PC-3 (cell line): ENCODE measurements around the gene THBS3. TPM values are rescaled to one million over a fixed set of nuclear protein-coding genes. Genes with fewer than 3 reads are reported as not detected.

ENCODE experiments used
- ATAC-seq: fragments of 200-7000 bp; cut with Tn5 transposase; 2 replicates; pipeline ENCODE4 v1.9.1; 2020; ENCODE audit warnings: mild to moderate bottlenecking, moderate library complexity
- BruUV-seq: library from RNA; stranded (reverse); fragments of 400-500 nt; replicated peaks from 2 replicates; lab custom pipeline; 2021; lab: Mats Ljungman, UMichigan
- CTCF ChIA-PET: fragments of 300-600 bp; sonication (Branson Sonifier 250); formaldehyde crosslinking; loops from one replicate; lab custom pipeline; 2022; ENCODE audit warnings: antibody characterized with exemption; lab: Charles Lee
- POLR2A ChIA-PET: fragments of 300-600 bp; sonication (Branson Sonifier 250); formaldehyde crosslinking; loops from one replicate; lab custom pipeline; 2022; ENCODE audit warnings: antibody characterized with exemption; ENCODE audit not compliant: unreplicated experiment; lab: Charles Lee
- DNase-seq: peaks from one replicate; pipeline ENCODE4 v3.0.0-alpha.2; 2015
- H2AFZ ChIP-seq: fragments of 300-600 bp; sonication (generic); 2 replicates; pipeline ENCODE4 v1.6.0; 2016; ENCODE audit warnings: antibody characterized with exemption, low read length
- H3F3A ChIP-seq: fragments of 300-600 bp; sonication (generic); one replicate; pipeline ENCODE4 v1.6.0; 2017; ENCODE audit warnings: antibody characterized with exemption, low read length, control low read depth, mild to moderate bottlenecking; ENCODE audit not compliant: unreplicated experiment
- H3K27ac ChIP-seq: fragments of 300-600 bp; sonication (generic); 2 replicates; pipeline ENCODE4 v1.5.1; 2016; ENCODE audit warnings: mild to moderate bottlenecking, low read length
- H3K27me3 ChIP-seq: fragments of 300-600 bp; sonication (generic); 2 replicates; pipeline ENCODE4 v1.6.1; 2016; ENCODE audit warnings: low read length, mixed read lengths
- H3K36me3 ChIP-seq: fragments of 300-600 bp; sonication (generic); 2 replicates; pipeline ENCODE4 v1.6.1; 2016; ENCODE audit warnings: low read depth, mixed run types, low read length, mixed read lengths
- H3K4me1 ChIP-seq: fragments of 300-600 bp; sonication (generic); 2 replicates; pipeline ENCODE4 v1.5.1; 2016; ENCODE audit warnings: low read length; ENCODE audit not compliant: insufficient read depth
- H3K4me2 ChIP-seq: fragments of 300-600 bp; sonication (generic); 2 replicates; pipeline ENCODE4 v1.6.0; 2016; ENCODE audit warnings: low read length
- H3K4me3 ChIP-seq: fragments of 300-600 bp; sonication (generic); 2 replicates; pipeline ENCODE4 v1.5.1; 2016; ENCODE audit warnings: mild to moderate bottlenecking, low read length, mixed read lengths
- H3K79me2 ChIP-seq: fragments of 300-600 bp; sonication (generic); 2 replicates; pipeline ENCODE4 v1.6.1; 2017; ENCODE audit warnings: low read length, mixed read lengths
- H3K9ac ChIP-seq: fragments of 300-600 bp; sonication (generic); 2 replicates; pipeline ENCODE4 v1.6.0; 2016; ENCODE audit warnings: mild to moderate bottlenecking, low read length
- H3K9me2 ChIP-seq: fragments of 300-600 bp; sonication (generic); replicated peaks from 2 replicates; pipeline ENCODE4 v1.6.1; 2016; ENCODE audit warnings: mixed run types, low read length, mixed read lengths
- H3K9me3 ChIP-seq: fragments of 300-600 bp; sonication (generic); 2 replicates; pipeline ENCODE4 v1.6.1; 2016; ENCODE audit warnings: low read length, mixed read lengths
- H4K20me1 ChIP-seq: fragments of 300-600 bp; sonication (generic); 2 replicates; pipeline ENCODE4 v1.6.1; 2016; ENCODE audit warnings: low read length, mixed read lengths
- EZH2 ChIP-seq: fragments of 300-600 bp; sonication (generic); IDR thresholded peaks from one replicate; pipeline ENCODE4 v1.6.1; 2017; ENCODE audit warnings: antibody characterized with exemption, mild to moderate bottlenecking, low read length; ENCODE audit not compliant: unreplicated experiment
- EZH2phosphoT487 ChIP-seq: fragments of 300-600 bp; sonication (generic); IDR thresholded peaks from 2 replicates; pipeline ENCODE4 v1.6.1; 2018; ENCODE audit warnings: mild to moderate bottlenecking, antibody characterized with exemption, low read length, borderline replicate concordance
- intact Hi-C: fragments of 100-400 bp; cut with micrococcal nuclease; formaldehyde crosslinking; loops from 2 replicates; pipeline ENCODE4 v1.9.0; 2023
- total RNA-seq: library from RNA; depleted of rRNA; stranded (reverse); fragments of >200 nt; gene quantifications from 2 replicates; pipeline ENCODE4 v1.2.3, GENCODE V29; 2014
- TF ChIP-seq, protein P1 (sequence below): fragments of 300-600 bp; sonication (generic); conservative IDR thresholded peaks from 2 replicates; pipeline ENCODE4 v1.5.1; 2017; ENCODE audit warnings: antibody characterized with exemption, low read depth, mild to moderate bottlenecking, low read length

Gene THBS3
- total RNA-seq, 1 experiment from 2014 or later = 13.0 TPM

DNA sequence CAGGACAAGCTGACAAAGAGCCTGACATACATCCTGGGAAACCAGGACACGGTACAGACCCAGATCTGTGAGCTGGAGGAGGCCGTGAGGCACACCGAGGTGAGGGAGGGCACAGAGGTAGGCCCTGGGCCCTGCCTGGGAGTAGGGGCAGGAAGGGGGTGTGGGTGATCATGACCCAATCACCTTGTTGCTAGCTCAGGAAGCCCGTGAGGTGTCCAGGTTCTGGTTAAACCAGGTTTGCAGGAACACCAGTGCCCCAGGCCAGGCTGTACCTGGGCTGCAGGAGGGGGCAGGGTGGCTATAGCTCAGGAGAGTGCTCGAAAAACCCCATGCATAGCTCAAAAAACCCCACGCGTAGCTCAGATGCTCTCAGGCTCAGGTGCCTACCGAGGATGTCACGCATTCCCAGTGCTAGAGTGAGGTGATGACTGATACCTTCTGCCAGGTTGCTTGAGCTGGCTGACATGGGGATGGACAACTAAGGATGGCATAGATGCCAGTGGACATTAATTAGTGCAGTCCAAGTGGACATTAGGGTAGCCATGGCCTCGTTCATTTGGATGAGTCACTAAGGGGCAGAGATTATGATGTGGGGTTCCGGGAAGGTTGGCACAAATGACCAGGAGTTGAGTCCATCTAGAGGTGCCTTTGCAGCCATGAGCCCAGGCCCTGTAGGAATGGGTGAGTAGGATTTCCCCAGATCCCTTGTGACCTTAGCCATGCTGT lies 30.3 kb downstream of the THBS3 start:
- TF ChIP-seq, protein P1, sequence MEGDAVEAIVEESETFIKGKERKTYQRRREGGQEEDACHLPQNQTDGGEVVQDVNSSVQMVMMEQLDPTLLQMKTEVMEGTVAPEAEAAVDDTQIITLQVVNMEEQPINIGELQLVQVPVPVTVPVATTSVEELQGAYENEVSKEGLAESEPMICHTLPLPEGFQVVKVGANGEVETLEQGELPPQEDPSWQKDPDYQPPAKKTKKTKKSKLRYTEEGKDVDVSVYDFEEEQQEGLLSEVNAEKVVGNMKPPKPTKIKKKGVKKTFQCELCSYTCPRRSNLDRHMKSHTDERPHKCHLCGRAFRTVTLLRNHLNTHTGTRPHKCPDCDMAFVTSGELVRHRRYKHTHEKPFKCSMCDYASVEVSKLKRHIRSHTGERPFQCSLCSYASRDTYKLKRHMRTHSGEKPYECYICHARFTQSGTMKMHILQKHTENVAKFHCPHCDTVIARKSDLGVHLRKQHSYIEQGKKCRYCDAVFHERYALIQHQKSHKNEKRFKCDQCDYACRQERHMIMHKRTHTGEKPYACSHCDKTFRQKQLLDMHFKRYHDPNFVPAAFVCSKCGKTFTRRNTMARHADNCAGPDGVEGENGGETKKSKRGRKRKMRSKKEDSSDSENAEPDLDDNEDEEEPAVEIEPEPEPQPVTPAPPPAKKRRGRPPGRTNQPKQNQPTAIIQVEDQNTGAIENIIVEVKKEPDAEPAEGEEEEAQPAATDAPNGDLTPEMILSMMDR = no peak
- TF ChIP-seq EZH2 (no peak), EZH2phosphoT487 (no peak)
- Histone ChIP-seq H3K9me3 (no peaks in the 10 kb centered on the region), H3K27me3 (no peaks in the 10 kb centered on the region), H3K79me2 (peaks cover 7% of the 10 kb centered on the region), H2AFZ (no peak overlapping the region), H3F3A (peaks cover 4% of the 10 kb centered on the region), H3K9ac (0 out of 2 replicates have a peak overlapping the region, but pooled peaks have one; percentile 18), H4K20me1 (no peaks in the 10 kb centered on the region), H3K9me2 (no peaks in the 10 kb centered on the region), H3K27ac (peak overlapping the region; percentile 43), H3K4me3 (no peak overlapping the region), H3K4me1 (peaks cover 22% of the 10 kb centered on the region), H3K4me2 (peak overlapping the region; percentile 39), H3K36me3 (no peaks in the 10 kb centered on the region; the same call in 1 of the 2 replicates)
- ATAC-seq (no peak), DNase-seq (peak; percentile 66)
- CTCF ChIA-PET = interaction anchor here (0.8 kb wide), 1 partner anchor 16 kb away, joined by 4 read pairs; no protein-coding TSS in a partner anchor
- no TSS peak for BruUV-seq
- POLR2A ChIA-PET = no interaction called here
- intact Hi-C loops = loop anchor here (2.0 to 5.0 kb wide), 2 partner anchors 15 to 415 kb away; no protein-coding TSS in a partner anchor

DNA sequence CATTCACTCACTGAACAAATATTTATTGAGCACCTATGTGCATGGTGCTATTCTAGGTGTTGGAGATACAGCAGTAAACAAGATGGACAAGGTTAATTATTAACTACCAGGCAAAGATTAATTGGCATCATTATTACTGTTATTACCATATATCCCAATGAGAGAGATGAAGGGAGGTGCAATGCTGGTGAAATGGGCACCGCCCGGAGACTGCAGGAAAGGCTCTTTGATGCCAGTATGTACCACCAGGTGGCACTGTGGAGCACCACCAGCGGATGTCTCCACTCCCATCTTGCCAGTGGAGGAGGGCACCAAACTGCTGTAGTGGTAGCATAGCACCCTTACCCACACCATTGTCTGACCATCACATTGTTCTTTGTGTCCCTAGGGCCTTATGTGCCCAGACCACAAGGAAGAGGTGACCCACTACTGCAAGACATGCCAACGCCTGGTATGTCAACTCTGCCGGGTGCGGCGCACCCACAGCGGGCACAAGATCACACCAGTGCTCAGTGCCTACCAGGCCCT lies 31.1 kb downstream of the THBS3 start:
- 0 out of 2 replicates have a peak overlapping the region, but pooled peaks have one; percentile 18 for H3K9ac ChIP-seq
- no peaks in the 10 kb centered on the region for H4K20me1 ChIP-seq
- TF ChIP-seq, protein P1 = peak; percentile 95
- no peak for TF ChIP-seq EZH2
- H3K27me3 ChIP-seq = no peaks in the 10 kb centered on the region
- H3K27ac ChIP-seq = peak overlapping the region; percentile 43
- no peak overlapping the region for H3K4me3 ChIP-seq
- no peak overlapping the region for H2AFZ ChIP-seq
- H3K4me2 ChIP-seq = peak overlapping the region; percentile 39
- intact Hi-C loops = loop anchor here (1.0 to 5.0 kb wide), 3 partner anchors 16 to 416 kb away; no protein-coding TSS in a partner anchor
- BruUV-seq = no TSS peak
- H3K79me2 ChIP-seq = peaks cover 15% of the 10 kb centered on the region
- ATAC-seq (peak; percentile 56), DNase-seq (peak; percentile 92)
- no peaks in the 10 kb centered on the region; the same call in 1 of the 2 replicates for H3K36me3 ChIP-seq
- no peaks in the 10 kb centered on the region for H3K9me2 ChIP-seq
- peaks cover 29% of the 10 kb centered on the region for H3K4me1 ChIP-seq
- ChIA-PET POLR2A (interaction anchor here (0.6 kb wide), 1 partner anchor 33 kb away, joined by 3 read pairs; no protein-coding TSS in a partner anchor), CTCF (interaction anchor here (1.2 kb wide), 1 partner anchor 16 kb away, joined by 8 read pairs; no protein-coding TSS in a partner anchor)
- H3F3A ChIP-seq = peaks cover 4% of the 10 kb centered on the region
- no peaks in the 10 kb centered on the region for H3K9me3 ChIP-seq
